Measurements from ENCODE around the gene NHSL2. TPM values are rescaled to one million over a fixed set of nuclear protein-coding genes. Genes with fewer than 3 reads are reported as not detected.

Gene NHSL2
- total RNA-seq, 2 experiments from 2014 or later, result 0.58 to 0.88 TPM

DNA sequence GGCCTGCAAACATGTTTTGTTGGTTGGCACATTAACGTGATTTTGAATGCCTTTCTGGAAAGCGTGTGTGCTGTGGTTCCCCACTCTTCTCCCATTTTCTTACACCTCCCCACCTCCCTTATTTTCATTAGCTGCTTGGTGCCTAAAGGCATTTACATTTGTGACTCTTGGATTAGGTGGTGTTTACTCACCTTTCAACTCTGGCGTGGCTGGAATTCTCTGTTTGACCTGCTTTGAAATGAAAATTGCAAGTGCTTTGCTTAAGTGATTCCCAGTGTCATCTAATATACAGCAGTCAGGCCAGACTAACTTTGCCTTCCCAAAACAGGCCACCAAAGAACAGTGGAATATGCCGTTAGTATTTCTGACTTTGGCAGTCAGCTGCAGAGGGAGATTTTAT lies 80.5 kb downstream of the NHSL2 start:
- Mint-ChIP-seq H3K27me3 (peaks cover 1% of the 10 kb centered on the region), H3K9me3 (no peaks in the 10 kb centered on the region), H3K36me3 (ENCODE audit: low read depth) (no peaks in the 10 kb centered on the region), H3K27ac (no peak overlapping the region), H3K4me3 (no peak overlapping the region), H3K4me1 (ENCODE audit: low read depth) (peaks cover 13% of the 10 kb centered on the region)
- TF ChIP-seq, protein P1, sequence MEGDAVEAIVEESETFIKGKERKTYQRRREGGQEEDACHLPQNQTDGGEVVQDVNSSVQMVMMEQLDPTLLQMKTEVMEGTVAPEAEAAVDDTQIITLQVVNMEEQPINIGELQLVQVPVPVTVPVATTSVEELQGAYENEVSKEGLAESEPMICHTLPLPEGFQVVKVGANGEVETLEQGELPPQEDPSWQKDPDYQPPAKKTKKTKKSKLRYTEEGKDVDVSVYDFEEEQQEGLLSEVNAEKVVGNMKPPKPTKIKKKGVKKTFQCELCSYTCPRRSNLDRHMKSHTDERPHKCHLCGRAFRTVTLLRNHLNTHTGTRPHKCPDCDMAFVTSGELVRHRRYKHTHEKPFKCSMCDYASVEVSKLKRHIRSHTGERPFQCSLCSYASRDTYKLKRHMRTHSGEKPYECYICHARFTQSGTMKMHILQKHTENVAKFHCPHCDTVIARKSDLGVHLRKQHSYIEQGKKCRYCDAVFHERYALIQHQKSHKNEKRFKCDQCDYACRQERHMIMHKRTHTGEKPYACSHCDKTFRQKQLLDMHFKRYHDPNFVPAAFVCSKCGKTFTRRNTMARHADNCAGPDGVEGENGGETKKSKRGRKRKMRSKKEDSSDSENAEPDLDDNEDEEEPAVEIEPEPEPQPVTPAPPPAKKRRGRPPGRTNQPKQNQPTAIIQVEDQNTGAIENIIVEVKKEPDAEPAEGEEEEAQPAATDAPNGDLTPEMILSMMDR (IDR thresholded peaks at IDR 0.05), result no peak
- ChIA-PET POLR2A (no interaction called here), CTCF (no interaction called here)
- no peak for ATAC-seq
- intact Hi-C loops (cut with micrococcal nuclease), result no loop called here
- no peak for DNase-seq

DNA sequence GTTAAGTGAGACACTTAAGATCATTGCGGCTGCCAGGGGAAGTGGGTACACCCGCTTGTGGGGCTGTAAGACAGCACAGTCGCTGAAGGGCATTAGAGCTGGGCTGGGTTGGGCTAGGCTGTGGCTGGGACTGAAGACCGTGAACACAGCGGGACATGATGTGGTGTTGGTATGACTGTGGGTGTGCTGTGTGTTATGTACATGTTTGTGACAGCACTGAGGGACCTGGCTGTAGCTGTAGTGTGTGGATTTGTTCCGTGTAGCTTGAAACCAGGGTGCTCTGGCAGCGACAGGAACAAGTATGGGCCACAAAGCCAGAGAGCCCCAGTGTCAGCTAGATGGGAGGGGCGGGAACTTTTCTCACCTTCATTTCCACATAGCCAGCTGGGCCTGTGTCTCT lies 82.1 kb downstream of the NHSL2 start:
- H3K27ac Mint-ChIP-seq, result no peak overlapping the region
- H3K4me3 Mint-ChIP-seq, result no peak overlapping the region
- TF ChIP-seq, protein P1 (IDR thresholded peaks at IDR 0.05), result no peak
- no peaks in the 10 kb centered on the region for H3K36me3 Mint-ChIP-seq (ENCODE audit: low read depth)
- ChIA-PET CTCF (interaction anchor here (1.0 to 1.5 kb wide), 2 partner anchors 25 to 29 kb away, joined by 4 to 5 read pairs; no protein-coding TSS in a partner anchor), POLR2A (no interaction called here)
- peak; percentile 95 for ATAC-seq
- no peaks in the 10 kb centered on the region for H3K9me3 Mint-ChIP-seq
- intact Hi-C loops (cut with micrococcal nuclease), result no loop called here
- H3K27me3 Mint-ChIP-seq, result peaks cover 1% of the 10 kb centered on the region
- peaks cover 13% of the 10 kb centered on the region for H3K4me1 Mint-ChIP-seq (ENCODE audit: low read depth)
- DNase-seq, result peak; percentile 68

DNA sequence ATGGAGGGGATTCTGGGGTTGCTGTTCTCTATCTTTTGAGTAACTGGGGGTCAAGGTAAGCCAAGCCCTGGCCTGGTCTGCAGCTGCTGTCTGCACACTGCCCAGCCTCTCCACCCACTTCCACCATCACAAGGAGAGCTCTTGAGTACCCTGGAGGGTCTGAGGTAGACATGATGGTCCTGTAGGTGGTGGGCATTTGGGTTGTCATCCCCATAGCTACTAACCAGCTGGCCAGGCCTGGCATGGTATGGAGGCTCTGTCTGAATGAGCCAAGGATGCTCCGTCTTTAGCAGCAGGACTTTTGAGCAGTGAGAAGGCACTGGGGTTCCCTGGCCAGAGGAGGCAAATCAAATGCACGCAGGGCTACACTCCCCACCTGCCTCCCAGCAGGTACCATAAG lies 82.7 kb downstream of the NHSL2 start:
- DNase-seq (no peak), ATAC-seq (no peak)
- H3K27me3 Mint-ChIP-seq, result no peaks in the 10 kb centered on the region
- H3K36me3 Mint-ChIP-seq (ENCODE audit: low read depth), result no peaks in the 10 kb centered on the region
- ChIA-PET CTCF (interaction anchor here (1.0 to 1.5 kb wide), 3 partner anchors 24 to 211 kb away, joined by 4 to 5 read pairs (median 4); no protein-coding TSS in a partner anchor), POLR2A (no interaction called here)
- H3K27ac Mint-ChIP-seq, result no peak overlapping the region
- intact Hi-C loops (cut with micrococcal nuclease), result no loop called here
- TF ChIP-seq, protein P1 (IDR thresholded peaks at IDR 0.05), result no peak
- no peak overlapping the region for H3K4me3 Mint-ChIP-seq
- H3K4me1 Mint-ChIP-seq (ENCODE audit: low read depth), result peaks cover 13% of the 10 kb centered on the region
- no peaks in the 10 kb centered on the region for H3K9me3 Mint-ChIP-seq

DNA sequence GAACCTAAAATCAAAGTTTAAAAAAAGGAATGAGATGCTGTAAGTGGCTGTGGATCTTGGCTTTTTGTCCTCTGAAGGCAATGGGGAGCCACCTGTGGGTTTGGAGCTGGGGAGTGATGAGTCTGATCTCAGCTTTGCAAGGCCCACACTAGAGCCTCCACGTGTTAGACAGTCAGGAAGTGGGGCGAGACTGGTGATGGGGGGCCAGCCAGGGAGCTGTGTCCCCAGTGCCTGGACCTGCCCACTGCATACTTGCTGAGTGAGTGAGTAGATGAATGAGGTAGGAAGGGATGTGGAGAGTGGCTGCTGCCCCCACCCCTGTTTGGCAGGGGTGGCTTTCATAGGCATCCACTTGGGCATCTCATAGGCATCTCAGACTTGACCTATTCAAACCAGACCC lies 84.0 kb downstream of the NHSL2 start:
- H3K27me3 Mint-ChIP-seq, result no peaks in the 10 kb centered on the region
- DNase-seq, result no peak
- ATAC-seq, result no peak
- ChIA-PET POLR2A (no interaction called here), CTCF (no interaction called here)
- intact Hi-C loops (cut with micrococcal nuclease), result no loop called here
- no peak overlapping the region for H3K4me3 Mint-ChIP-seq
- TF ChIP-seq, protein P1 (IDR thresholded peaks at IDR 0.05), result no peak
- H3K36me3 Mint-ChIP-seq (ENCODE audit: low read depth), result no peaks in the 10 kb centered on the region
- no peak overlapping the region for H3K27ac Mint-ChIP-seq
- H3K9me3 Mint-ChIP-seq, result no peaks in the 10 kb centered on the region
- peaks cover 13% of the 10 kb centered on the region for H3K4me1 Mint-ChIP-seq (ENCODE audit: low read depth)

DNA sequence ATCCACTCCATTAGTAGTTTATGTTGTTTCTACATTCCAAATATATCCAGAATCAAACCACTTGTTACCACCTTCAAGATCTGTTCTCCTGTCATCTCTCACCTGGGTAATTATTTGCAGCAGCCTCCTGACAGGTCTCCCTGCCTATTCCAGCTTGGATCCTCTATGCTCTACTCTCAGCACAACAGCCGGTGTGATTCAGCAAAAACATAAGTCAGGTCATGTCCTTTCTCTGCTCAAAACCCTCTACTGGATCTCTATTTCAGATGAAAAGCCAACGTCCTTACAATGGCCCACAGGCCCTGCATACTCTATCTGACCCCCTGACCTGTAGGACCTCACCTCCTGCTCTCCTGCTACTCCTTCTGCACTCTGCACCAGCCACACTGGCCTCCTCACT lies 84.5 kb downstream of the NHSL2 start:
- H3K36me3 Mint-ChIP-seq (ENCODE audit: low read depth), result no peaks in the 10 kb centered on the region
- ChIA-PET POLR2A (no interaction called here), CTCF (no interaction called here)
- H3K4me1 Mint-ChIP-seq (ENCODE audit: low read depth), result peaks cover 13% of the 10 kb centered on the region
- ATAC-seq (no peak), DNase-seq (no peak)
- intact Hi-C loops (cut with micrococcal nuclease), result no loop called here
- TF ChIP-seq, protein P1 (IDR thresholded peaks at IDR 0.05), result no peak
- H3K4me3 Mint-ChIP-seq, result no peak overlapping the region
- no peaks in the 10 kb centered on the region for H3K27me3 Mint-ChIP-seq
- no peaks in the 10 kb centered on the region for H3K9me3 Mint-ChIP-seq
- H3K27ac Mint-ChIP-seq, result no peak overlapping the region
